GM12878 (cell line): Measurements from ENCODE around the gene NUCB1. TPM values are rescaled to one million over a fixed set of nuclear protein-coding genes. Genes with fewer than 3 reads are reported as not detected.

ENCODE experiments used
- ATF2 ChIP-seq: IDR thresholded peaks from 2 replicates; pipeline ENCODE4 v1.6.1; 2012; ENCODE audit warnings: low read length, inconsistent platforms
- E2F8 ChIP-seq: fragments of 450-650 bp; IDR thresholded peaks from 2 replicates; pipeline ENCODE4 v1.6.1; 2018; ENCODE audit warnings: mild to moderate bottlenecking, low read depth, moderate library complexity; ENCODE audit not compliant: partially characterized antibody
- E4F1 ChIP-seq: fragments of 450-650 bp; IDR thresholded peaks from 2 replicates; pipeline ENCODE4 v1.6.1; 2018; ENCODE audit warnings: borderline replicate concordance, mild to moderate bottlenecking; ENCODE audit not compliant: partially characterized antibody
- FOS ChIP-seq: IDR thresholded peaks from 3 replicates; pipeline ENCODE4 v1.6.1; 2011; ENCODE audit warnings: borderline replicate concordance; ENCODE audit not compliant: insufficient read length; ENCODE audit errors: extremely low read depth
- MYB ChIP-seq: fragments of 150-350 bp; IDR thresholded peaks from 2 replicates; pipeline ENCODE4 v1.6.1; 2014; ENCODE audit warnings: mild to moderate bottlenecking, low read depth, low read length, borderline replicate concordance
- POLR2AphosphoS5 ChIP-seq: IDR thresholded peaks from 2 replicates; pipeline ENCODE4 v1.6.1; 2011; ENCODE audit warnings: mild to moderate bottlenecking, low read length, inconsistent platforms
- TAF1 ChIP-seq: IDR thresholded peaks from 2 replicates; pipeline ENCODE4 v1.6.1; 2011; ENCODE audit warnings: mild to moderate bottlenecking, low read depth, low read length, borderline replicate concordance
- TARDBP ChIP-seq: IDR thresholded peaks from 2 replicates; pipeline ENCODE4 v1.6.1; 2016; ENCODE audit warnings: borderline replicate concordance
- YY1 ChIP-seq: IDR thresholded peaks from 2 replicates; pipeline ENCODE4 v1.6.1; 2011; ENCODE audit warnings: low read depth, mild to moderate bottlenecking, low read length
- ZBED1 ChIP-seq: IDR thresholded peaks from 2 replicates; pipeline ENCODE4 v1.6.1; 2016; ENCODE audit warnings: borderline replicate concordance
- ZBTB11 ChIP-seq: fragments of 450-650 bp; formaldehyde crosslinking; IDR thresholded peaks from 2 replicates; pipeline ENCODE4 v1.5.0; 2022; ENCODE audit warnings: mild to moderate bottlenecking, missing genetic modification characterization
- ZNF274 ChIP-seq: IDR thresholded peaks from one replicate; pipeline ENCODE4 v1.8.0; 2011; ENCODE audit not compliant: insufficient read length, insufficient read depth
- polyA plus RNA-seq, 11 experiments: library from polyadenylated mRNA; depleted of rRNA in 4 of 11; unstranded in 6 of 11; stranded (reverse) in 5 of 11; fragments of >200 nt; fragmentation: Nextera tagmentation in 4 of 11; fragmentation: Illumina TruSeq in 1 of 11; extraction: Ambion mirVana in 4 of 11; extraction: Trizol in 1 of 11; gene quantifications; 1 replicate in 1 of 11; 2 replicates in 10 of 11; pipeline versions ENCODE4 v1.2.1 to v1.2.3, GENCODE V29; 2011 to 2016; ENCODE audit warnings: inconsistent platforms in 2 of 11, missing spikeins in 2 of 11, low read depth in 1 of 11
- total RNA-seq, 4 experiments: library from RNA; depleted of rRNA in 3 of 4; stranded (reverse); fragments of >200 nt in 3 of 4; fragmentation: Illumina TruSeq in 1 of 4; extraction: Trizol in 1 of 4; gene quantifications; 2 replicates each; pipeline versions ENCODE4 v1.2.1 to v1.2.3, GENCODE V29; 2013 to 2021
- TF ChIP-seq, protein P1 (sequence below): fragments of 450-650 bp; IDR thresholded peaks from 2 replicates; pipeline ENCODE4 v1.6.1; 2016; ENCODE audit warnings: mild to moderate bottlenecking, moderate library complexity, borderline replicate concordance

The NUCB1 gene
- total and polyA plus RNA-seq, 10 of the 15 experiments (the other 5 are each of a cell fraction or from before 2014, with no cell fraction given): 1.8 to 112 (median 44.5) TPM

- no peak for TF ChIP-seq MYB
- no peak for TF ChIP-seq TAF1
- TF ChIP-seq ZBED1: no peak
- no peak for TF ChIP-seq E2F8
- TF ChIP-seq ZNF274: no peak
- peak; percentile 21 for TF ChIP-seq E4F1
- TF ChIP-seq FOS: no peak
- no peak for TF ChIP-seq YY1
- TF ChIP-seq, protein P1, sequence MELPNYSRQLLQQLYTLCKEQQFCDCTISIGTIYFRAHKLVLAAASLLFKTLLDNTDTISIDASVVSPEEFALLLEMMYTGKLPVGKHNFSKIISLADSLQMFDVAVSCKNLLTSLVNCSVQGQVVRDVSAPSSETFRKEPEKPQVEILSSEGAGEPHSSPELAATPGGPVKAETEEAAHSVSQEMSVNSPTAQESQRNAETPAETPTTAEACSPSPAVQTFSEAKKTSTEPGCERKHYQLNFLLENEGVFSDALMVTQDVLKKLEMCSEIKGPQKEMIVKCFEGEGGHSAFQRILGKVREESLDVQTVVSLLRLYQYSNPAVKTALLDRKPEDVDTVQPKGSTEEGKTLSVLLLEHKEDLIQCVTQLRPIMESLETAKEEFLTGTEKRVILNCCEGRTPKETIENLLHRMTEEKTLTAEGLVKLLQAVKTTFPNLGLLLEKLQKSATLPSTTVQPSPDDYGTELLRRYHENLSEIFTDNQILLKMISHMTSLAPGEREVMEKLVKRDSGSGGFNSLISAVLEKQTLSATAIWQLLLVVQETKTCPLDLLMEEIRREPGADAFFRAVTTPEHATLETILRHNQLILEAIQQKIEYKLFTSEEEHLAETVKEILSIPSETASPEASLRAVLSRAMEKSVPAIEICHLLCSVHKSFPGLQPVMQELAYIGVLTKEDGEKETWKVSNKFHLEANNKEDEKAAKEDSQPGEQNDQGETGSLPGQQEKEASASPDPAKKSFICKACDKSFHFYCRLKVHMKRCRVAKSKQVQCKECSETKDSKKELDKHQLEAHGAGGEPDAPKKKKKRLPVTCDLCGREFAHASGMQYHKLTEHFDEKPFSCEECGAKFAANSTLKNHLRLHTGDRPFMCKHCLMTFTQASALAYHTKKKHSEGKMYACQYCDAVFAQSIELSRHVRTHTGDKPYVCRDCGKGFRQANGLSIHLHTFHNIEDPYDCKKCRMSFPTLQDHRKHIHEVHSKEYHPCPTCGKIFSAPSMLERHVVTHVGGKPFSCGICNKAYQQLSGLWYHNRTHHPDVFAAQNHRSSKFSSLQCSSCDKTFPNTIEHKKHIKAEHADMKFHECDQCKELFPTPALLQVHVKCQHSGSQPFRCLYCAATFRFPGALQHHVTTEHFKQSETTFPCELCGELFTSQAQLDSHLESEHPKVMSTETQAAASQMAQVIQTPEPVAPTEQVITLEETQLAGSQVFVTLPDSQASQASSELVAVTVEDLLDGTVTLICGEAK: no peak
- TF ChIP-seq TARDBP: no peak
- TF ChIP-seq ATF2: no peak
- no peak for TF ChIP-seq POLR2AphosphoS5
- TF ChIP-seq ZBTB11 (CRISPR knock-in tag): no peak
Measured at GRCh38 chr19:48868114-48868886, 31.8 kb upstream of the NUCB1 start, which contains the start of gene PLEKHA4 (continued).
